Suprapubic skin (tissue), 4 donors: ENCODE measurements around the gene INF2. TPM values are rescaled to one million over a fixed set of nuclear protein-coding genes. Genes with fewer than 3 reads are reported as not detected.

ENCODE experiments used
- DNase-seq, 2 donors: peaks; one replicate each; pipeline ENCODE4 v3.0.0-alpha.2; 2019; ENCODE audit warnings: low spot score in 2 of 2
- H3K27ac ChIP-seq: fragments of 200-600 bp; sonication (generic); one replicate; pipeline ENCODE4 v1.5.1; 2019
- H3K27me3 ChIP-seq: fragments of 200-600 bp; sonication (generic); one replicate; pipeline ENCODE4 v1.5.1; 2019
- H3K36me3 ChIP-seq: fragments of 200-600 bp; sonication (generic); one replicate; pipeline ENCODE4 v1.5.1; 2019
- H3K4me1 ChIP-seq: fragments of 200-600 bp; sonication (generic); one replicate; pipeline ENCODE4 v1.5.1; 2019
- H3K4me3 ChIP-seq: fragments of 200-600 bp; sonication (generic); one replicate; pipeline ENCODE4 v1.5.1; 2019; ENCODE audit warnings: mild to moderate bottlenecking
- H3K9me3 ChIP-seq: fragments of 200-600 bp; sonication (generic); one replicate; pipeline ENCODE4 v1.5.1; 2019
- CTCF ChIP-seq, 2 donors: fragments of 200-600 bp in 1 of 2; fragments of 450-650 bp in 1 of 2; sonication (generic) in 1 of 2; IDR thresholded peaks; one replicate each; pipeline ENCODE4 v1.5.1; 2016 to 2019; ENCODE audit warnings: antibody characterized with exemption in 2 of 2, mild to moderate bottlenecking in 1 of 2, moderate library complexity in 1 of 2
- EP300 ChIP-seq: sonication (generic); formaldehyde crosslinking; IDR thresholded peaks from one replicate; pipeline ENCODE4 v1.6.1; 2017; ENCODE audit warnings: antibody characterized with exemption
- POLR2A ChIP-seq, 2 donors: fragments of 450-650 bp; IDR thresholded peaks; one replicate each; pipeline ENCODE4 v1.6.1; 2017; ENCODE audit warnings: antibody characterized with exemption in 2 of 2, mild to moderate bottlenecking in 2 of 2, moderate library complexity in 2 of 2
- POLR2AphosphoS5 ChIP-seq, 3 donors: sonication (generic); formaldehyde crosslinking; IDR thresholded peaks; one replicate each; pipeline ENCODE4 v1.6.1; 2017; ENCODE audit warnings: antibody characterized with exemption in 3 of 3
- WGBS: methylation state at CpG from one replicate; pipeline ENCODE4 v1.1.5; 2018; 5-methylcytosine and 5-hydroxymethylcytosine counted together
- total RNA-seq, 4 donors: library from RNA; depleted of rRNA; stranded (reverse); fragments of >200 nt; gene quantifications; one replicate each; pipeline ENCODE4 v1.1.0, GENCODE V29; 2016

The INF2 gene
- total RNA-seq, 4 donors from 2014 or later: 52.1 to 126 (median 81.8) TPM

- Histone ChIP-seq H3K36me3 (peaks cover 75% of the 10 kb centered on the region), H3K4me1 (peaks cover 7% of the 10 kb centered on the region), H3K4me3 (no peak overlapping the region), H3K9me3 (no peaks in the 10 kb centered on the region), H3K27ac (no peak overlapping the region), H3K27me3 (no peaks in the 10 kb centered on the region)
- no peak for DNase-seq
- TF ChIP-seq CTCF (IDR thresholded peaks at IDR 0.05): no peak
- TF ChIP-seq POLR2A (IDR thresholded peaks at IDR 0.05): no peak
- no peak for TF ChIP-seq POLR2AphosphoS5 (IDR thresholded peaks at IDR 0.05)
- no peak for TF ChIP-seq EP300
- 69% methylated on average over 13 of the region's 28 CpGs for WGBS
These were observed 17.6 kb downstream of the INF2 start for GRCh38 chr14:104706733-104707607.

DNA sequence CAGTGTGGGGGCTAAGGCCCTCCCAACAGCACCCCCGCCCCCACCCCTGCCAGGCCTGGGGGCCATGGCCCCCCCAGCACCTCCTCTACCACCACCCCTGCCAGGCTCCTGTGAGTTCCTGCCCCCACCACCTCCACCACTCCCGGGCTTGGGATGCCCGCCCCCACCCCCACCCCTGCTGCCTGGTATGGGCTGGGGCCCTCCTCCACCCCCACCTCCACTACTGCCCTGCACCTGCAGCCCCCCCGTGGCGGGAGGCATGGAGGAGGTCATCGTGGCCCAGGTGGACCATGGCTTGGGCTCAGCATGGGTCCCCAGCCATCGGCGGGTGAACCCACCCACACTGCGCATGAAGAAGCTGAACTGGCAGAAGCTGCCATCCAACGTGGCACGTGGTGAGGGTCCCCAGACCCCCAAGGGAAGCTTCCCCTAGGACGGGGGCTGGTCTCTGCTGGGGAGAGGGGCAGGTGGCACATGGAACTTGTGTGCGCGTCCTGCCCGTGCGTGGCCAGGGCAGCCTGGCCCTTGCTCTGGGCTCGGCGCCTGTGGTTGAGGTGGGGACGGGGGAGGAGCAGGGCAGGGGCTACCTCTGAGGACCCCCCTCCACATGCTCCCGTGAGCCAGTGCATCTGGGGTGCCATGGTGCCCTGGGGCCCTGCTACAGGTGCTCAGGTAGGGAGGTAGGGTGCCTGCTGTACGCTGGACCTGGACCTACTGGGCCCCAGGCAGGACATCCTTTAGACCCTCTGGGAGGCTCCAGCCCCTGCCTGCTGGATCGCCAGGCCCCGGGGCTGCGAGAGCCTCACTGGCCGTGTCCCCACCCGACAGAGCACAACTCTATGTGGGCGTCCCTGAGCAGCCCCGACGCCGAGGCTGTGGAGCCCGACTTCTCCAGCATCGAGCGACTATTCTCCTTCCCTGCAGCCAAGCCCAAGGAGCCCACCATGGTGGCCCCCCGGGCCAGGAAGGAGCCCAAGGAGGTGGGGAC is 18.5 kb downstream of the INF2 start:
- Histone ChIP-seq H3K4me1 (peaks cover 7% of the 10 kb centered on the region), H3K27me3 (no peaks in the 10 kb centered on the region), H3K36me3 (peaks cover 75% of the 10 kb centered on the region), H3K27ac (no peak overlapping the region), H3K9me3 (no peaks in the 10 kb centered on the region), H3K4me3 (no peak overlapping the region)
- DNase-seq: no peak
- TF ChIP-seq POLR2AphosphoS5 (IDR thresholded peaks at IDR 0.05) (no peak), POLR2A (IDR thresholded peaks at IDR 0.05) (no peak), CTCF (IDR thresholded peaks at IDR 0.05) (no peak), EP300 (no peak)
- 54% methylated on average over 9 of the region's 34 CpGs for WGBS

DNA sequence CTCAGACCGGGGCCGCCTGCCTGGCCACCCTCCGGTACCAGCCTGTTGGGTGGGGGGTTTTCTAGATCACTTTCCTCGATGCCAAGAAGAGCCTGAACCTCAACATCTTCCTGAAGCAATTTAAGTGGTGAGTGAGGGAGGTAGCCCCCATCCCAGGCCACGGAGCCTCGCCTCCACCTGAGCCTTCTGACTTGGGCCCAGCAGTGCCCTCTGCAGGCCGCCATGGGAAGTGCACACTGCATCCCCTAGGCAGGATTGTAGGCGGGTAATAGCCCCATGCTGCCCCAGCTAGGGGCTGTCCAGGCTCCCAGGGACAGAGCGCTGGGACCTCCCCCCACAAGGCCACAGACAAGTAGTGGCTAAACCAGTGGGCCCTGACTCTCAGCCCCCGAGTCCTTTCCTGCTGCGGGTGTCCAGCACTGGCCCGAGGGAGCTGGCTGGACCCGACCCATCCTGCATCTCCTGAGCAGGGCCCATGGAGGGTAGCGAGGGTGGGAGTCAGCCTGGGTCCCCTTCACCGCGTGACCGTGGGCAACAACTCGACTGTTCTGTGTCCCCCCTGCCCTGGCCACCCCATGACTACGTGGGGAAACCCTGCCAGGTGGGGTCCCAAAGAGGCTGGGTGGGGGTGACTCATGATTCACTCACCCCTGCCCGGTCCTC is 19.3 kb downstream of the INF2 start:
- Histone ChIP-seq H3K36me3 (peaks cover 75% of the 10 kb centered on the region), H3K9me3 (no peaks in the 10 kb centered on the region), H3K4me1 (peaks cover 7% of the 10 kb centered on the region), H3K27ac (no peak overlapping the region), H3K4me3 (no peak overlapping the region), H3K27me3 (no peaks in the 10 kb centered on the region)
- no peak for DNase-seq
- 47% methylated on average over 16 of the region's 20 CpGs for WGBS
- TF ChIP-seq EP300 (no peak), CTCF (IDR thresholded peaks at IDR 0.05) (peak; percentile 85 to 98), POLR2A (IDR thresholded peaks at IDR 0.05) (no peak)

DNA sequence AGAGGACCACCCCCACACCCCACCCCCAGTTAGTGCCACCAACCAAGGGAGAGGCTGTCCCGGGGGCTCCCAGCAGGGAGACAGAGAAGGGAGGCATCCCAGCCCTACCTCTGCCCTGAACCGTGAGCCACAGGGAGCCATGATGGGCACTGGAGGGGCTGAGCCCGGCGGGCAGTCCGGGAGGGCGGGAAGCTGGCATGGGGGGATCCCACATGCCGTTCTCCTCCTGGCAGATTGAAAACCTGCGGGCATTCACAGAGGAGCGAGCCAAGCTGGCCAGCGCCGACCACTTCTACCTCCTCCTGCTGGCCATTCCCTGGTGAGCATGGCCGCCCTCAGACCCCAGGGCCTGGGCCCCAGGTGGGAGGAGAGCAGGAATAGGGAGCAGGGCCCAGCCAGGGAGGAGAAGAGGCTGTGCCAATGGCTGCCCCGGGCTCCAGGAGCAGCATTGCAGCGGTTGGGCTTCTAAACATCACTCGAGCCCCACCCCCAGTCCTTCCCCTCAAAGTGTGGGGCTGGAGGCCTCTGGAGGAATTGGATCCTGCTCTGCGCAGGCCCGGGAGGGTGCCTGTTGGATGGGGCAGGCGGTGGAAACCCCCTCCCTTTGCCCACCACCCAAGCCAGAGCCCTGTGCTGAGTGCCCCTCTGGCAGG is 20.1 kb downstream of the INF2 start:
- no peak overlapping the region for H3K4me3 ChIP-seq
- H3K36me3 ChIP-seq: peaks cover 75% of the 10 kb centered on the region
- no peaks in the 10 kb centered on the region for H3K9me3 ChIP-seq
- H3K27me3 ChIP-seq: no peaks in the 10 kb centered on the region
- WGBS: 60% methylated on average over 4 of the region's 18 CpGs
- TF ChIP-seq POLR2A (IDR thresholded peaks at IDR 0.05) (no peak), EP300 (no peak), CTCF (IDR thresholded peaks at IDR 0.05) (no peak), POLR2AphosphoS5 (IDR thresholded peaks at IDR 0.05) (no peak)
- H3K27ac ChIP-seq: no peak overlapping the region
- DNase-seq: no peak
- peaks cover 7% of the 10 kb centered on the region for H3K4me1 ChIP-seq
